A549 (cell line): ENCODE measurements around the gene KCNV2. TPM values are rescaled to one million over a fixed set of nuclear protein-coding genes. Genes with fewer than 3 reads are reported as not detected.

ENCODE experiments used
- ATAC-seq, 2 experiments: fragments of 200-7000 bp in 1 of 2; fragments of >200 bp in 1 of 2; cut with Nextera tagmentation in 1 of 2; cut with Tn5 transposase in 1 of 2; 3 replicates each; pipeline versions ENCODE4 v1.8.0 to v1.9.1; 2018 to 2020; ENCODE audit warnings: mild to moderate bottlenecking in 1 of 2, moderate library complexity in 1 of 2
- CTCF ChIA-PET: fragments of 300-600 bp; sonication (Branson Sonifier 250); formaldehyde crosslinking; extraction: SDS; loops from one replicate; lab custom pipeline; 2021; ENCODE audit warnings: antibody characterized with exemption, inconsistent platforms; lab: Yijun Ruan, JAX
- POLR2A ChIA-PET: fragments of 350-600 bp; formaldehyde crosslinking; extraction: SDS; loops from one replicate; lab custom pipeline; 2021; ENCODE audit warnings: antibody characterized with exemption, inconsistent platforms; lab: Yijun Ruan, JAX
- DNase-seq, 2 experiments: peaks; one replicate each; pipeline versions ENCODE4 v3.0.0 to v3.0.0-alpha.2; 2011 to 2016; ENCODE audit warnings: low read depth in 1 of 2, low spot score in 1 of 2
- FAIRE-seq: peaks from 2 replicates; lab custom pipeline; 2011; peaks lifted over from hg19 to GRCh38; lab: Jason Lieb, UNC
- H3K27ac ChIP-seq, 2 experiments: fragments of >200 bp; sonication (Bioruptor Twin); formaldehyde crosslinking; 3 replicates each; pipeline ENCODE4 v1.5.1; 2016 to 2017
- H3K4me1 ChIP-seq: fragments of >200 bp; sonication (Bioruptor Twin); formaldehyde crosslinking; 3 replicates; pipeline ENCODE4 v1.6.1; 2016
- H3K4me2 ChIP-seq: fragments of >200 bp; sonication (Bioruptor Twin); formaldehyde crosslinking; 3 replicates; pipeline ENCODE4 v1.6.1; 2016
- H3K4me3 ChIP-seq: fragments of >200 bp; sonication (Bioruptor Twin); formaldehyde crosslinking; 3 replicates; pipeline ENCODE4 v1.5.1; 2016
- H3K9me3 ChIP-seq: fragments of >200 bp; sonication (Bioruptor Twin); formaldehyde crosslinking; 3 replicates; pipeline ENCODE4 v1.6.1; 2016
- CBX8 ChIP-seq: fragments of 200-600 bp; sonication (generic); IDR thresholded peaks from 2 replicates; pipeline ENCODE4 v1.6.1; 2016
- CEBPB ChIP-seq, 2 experiments: fragments of >200 bp in 1 of 2; sonication (Bioruptor Twin) in 1 of 2; formaldehyde crosslinking in 1 of 2; IDR thresholded peaks; 2 replicates each; pipeline ENCODE4 v1.6.1; 2012 to 2016
- CHD2 ChIP-seq: fragments of 150-350 bp; IDR thresholded peaks from 2 replicates; pipeline ENCODE4 v1.6.1; 2014; ENCODE audit warnings: low read length; ENCODE audit not compliant: partially characterized antibody
- CTCF ChIP-seq: fragments of >200 bp; sonication (Bioruptor Twin); formaldehyde crosslinking; IDR thresholded peaks from 3 replicates; pipeline ENCODE4 v1.5.1; 2016
- ELK1 ChIP-seq: fragments of 150-350 bp; IDR thresholded peaks from 2 replicates; pipeline ENCODE4 v1.6.1; 2014; ENCODE audit warnings: low read depth, mild to moderate bottlenecking, low read length
- FOSL2 ChIP-seq, 2 experiments: fragments of 450-650 bp in 1 of 2; fragments of >200 bp in 1 of 2; sonication (Bioruptor Twin) in 1 of 2; formaldehyde crosslinking; IDR thresholded peaks; 2 replicates each; pipeline versions ENCODE4 v1.5.0 to v1.6.1; 2016 to 2020; ENCODE audit warnings: mild to moderate bottlenecking in 1 of 2, moderate library complexity in 1 of 2
- FOXS1 ChIP-seq: fragments of 250-450 bp; sonication (Bioruptor Pico); IDR thresholded peaks from 2 replicates; pipeline ENCODE4 v1.5.0; 2020; ENCODE audit warnings: mild to moderate bottlenecking, moderate library complexity
- GATA3 ChIP-seq: IDR thresholded peaks from 2 replicates; pipeline ENCODE4 v1.6.1; 2012; ENCODE audit warnings: borderline replicate concordance
- HDAC2 ChIP-seq: fragments of 200-600 bp; sonication (generic); IDR thresholded peaks from 2 replicates; pipeline ENCODE4 v1.6.1; 2016
- HOXB13 ChIP-seq: fragments of 250-450 bp; sonication (Bioruptor Pico); IDR thresholded peaks from 2 replicates; pipeline ENCODE4 v1.5.0; 2020; ENCODE audit warnings: low read depth, mild to moderate bottlenecking, moderate library complexity
- HOXB5 ChIP-seq: fragments of 250-450 bp; sonication (Bioruptor Pico); IDR thresholded peaks from 2 replicates; pipeline ENCODE4 v1.5.0; 2020; ENCODE audit warnings: mild to moderate bottlenecking, moderate library complexity
- JUN ChIP-seq, 2 experiments: fragments of >200 bp; sonication (Bioruptor Twin); formaldehyde crosslinking; IDR thresholded peaks; 2 replicates in 1 of 2; 3 replicates in 1 of 2; pipeline ENCODE4 v1.6.1; 2016 to 2017
- JUNB ChIP-seq: fragments of >200 bp; sonication (Bioruptor Twin); formaldehyde crosslinking; IDR thresholded peaks from 2 replicates; pipeline ENCODE4 v1.6.1; 2016
- KDM5A ChIP-seq: fragments of 200-600 bp; sonication (generic); IDR thresholded peaks from 2 replicates; pipeline ENCODE4 v1.6.1; 2016; ENCODE audit warnings: antibody characterized with exemption, mild to moderate bottlenecking
- MAZ ChIP-seq: fragments of 150-350 bp; IDR thresholded peaks from 2 replicates; pipeline ENCODE4 v1.6.1; 2014; ENCODE audit warnings: antibody characterized with exemption, low read depth, low read length, borderline replicate concordance
- MYC ChIP-seq: IDR thresholded peaks from 2 replicates; pipeline ENCODE4 v1.6.1; 2012; ENCODE audit warnings: mild to moderate bottlenecking, inconsistent platforms, low read length, improper control_type of control experiment, borderline replicate concordance
- NFE2L2 ChIP-seq: fragments of 150-350 bp; conservative IDR thresholded peaks from 2 replicates; pipeline ENCODE4 v1.6.1; 2014; ENCODE audit warnings: low read length
- NR3C1 ChIP-seq: fragments of >200 bp; sonication (Bioruptor Twin); formaldehyde crosslinking; IDR thresholded peaks from 3 replicates; pipeline ENCODE4 v1.6.1; 2017
- POLR2A ChIP-seq: IDR thresholded peaks from 2 replicates; pipeline ENCODE4 v1.6.1; 2012; ENCODE audit warnings: mild to moderate bottlenecking, low read length
- POLR2AphosphoS2 ChIP-seq: conservative IDR thresholded peaks from 2 replicates; pipeline ENCODE4 v1.6.1; 2012; ENCODE audit warnings: low read length, improper control_type of control experiment, inconsistent platforms
- RFX5 ChIP-seq: fragments of 450-650 bp; IDR thresholded peaks from 2 replicates; pipeline ENCODE4 v1.7.1; 2014; ENCODE audit warnings: antibody characterized with exemption, mild to moderate bottlenecking, moderate library complexity
- SMC3 ChIP-seq: fragments of >200 bp; sonication (Bioruptor Twin); formaldehyde crosslinking; IDR thresholded peaks from 3 replicates; pipeline ENCODE4 v1.6.1; 2018; ENCODE audit warnings: inconsistent platforms
- SREBF2 ChIP-seq: fragments of 450-650 bp; IDR thresholded peaks from 2 replicates; pipeline ENCODE4 v1.6.1; 2014; ENCODE audit warnings: mild to moderate bottlenecking, moderate library complexity
- TFCP2L1 ChIP-seq: fragments of 250-450 bp; sonication (Bioruptor Pico); IDR thresholded peaks from 2 replicates; pipeline ENCODE4 v1.5.0; 2021; ENCODE audit warnings: mild to moderate bottlenecking
- ZNF302 ChIP-seq: fragments of 250-450 bp; sonication (Bioruptor Pico); IDR thresholded peaks from 2 replicates; pipeline ENCODE4 v1.9.0; 2021; ENCODE audit warnings: inconsistent platforms, mild to moderate bottlenecking, moderate library complexity
- ZSCAN20 ChIP-seq: fragments of 250-450 bp; sonication (Bioruptor Pico); IDR thresholded peaks from 2 replicates; pipeline ENCODE4 v1.8.0; 2022; ENCODE audit warnings: mild to moderate bottlenecking, moderate library complexity
- WGBS: methylation state at CpG from one replicate; pipeline ENCODE4 v1.1.6; 2017; ENCODE audit errors: missing lambda C conversion rate; 5-methylcytosine and 5-hydroxymethylcytosine counted together
- polyA plus RNA-seq, 4 experiments: library from polyadenylated mRNA; depleted of rRNA in 3 of 4; stranded (reverse); fragments of >200 nt; fragmentation: RNase III in 1 of 4; extraction: RNeasy Plus Mini Kit Qiagen cat#74134 plus additional on column Dnase treatment in 1 of 4; gene quantifications; 2 replicates in 3 of 4; 3 replicates in 1 of 4; pipeline ENCODE4 v1.2.3, GENCODE V29; 2011 to 2017

The KCNV2 gene
- polyA plus RNA-seq, 2 of the 4 experiments (the other 2 are of a cell fraction): not detected

GRCh38 chr9:2725126-2725525, 7.8 kb downstream of the KCNV2 start:
- Histone ChIP-seq H3K4me3 (no peak overlapping the region), H3K27ac (no peak overlapping the region), H3K4me1 (peaks cover 43% of the 10 kb centered on the region), H3K9me3 (no peaks in the 10 kb centered on the region), H3K4me2 (no peak overlapping the region)
- CTCF ChIA-PET: interaction anchor here (1.1 to 1.2 kb wide), 2 partner anchors 15 to 593 kb away, joined by 3 to 4 read pairs; no protein-coding TSS in a partner anchor
- POLR2A ChIA-PET: no interaction called here
- FAIRE-seq (no peak), ATAC-seq (no peak), DNase-seq (no peak)
- WGBS: 93% methylated on average over 4 of the region's 4 CpGs
- TF ChIP-seq GATA3 (no peak), NR3C1 (no peak), ZNF302 (no peak), CEBPB (IDR thresholded peaks at IDR 0.05) (no peak), FOXS1 (CRISPR knock-in tag) (no peak), JUNB (no peak), HOXB13 (CRISPR knock-in tag) (no peak), SREBF2 (no peak), MAZ (no peak), TFCP2L1 (CRISPR knock-in tag) (no peak), ZSCAN20 (CRISPR knock-in tag) (no peak), POLR2AphosphoS2 (no peak), ELK1 (no peak), POLR2A (no peak), CHD2 (no peak), SMC3 (no peak), JUN (IDR thresholded peaks at IDR 0.05) (no peak), NFE2L2 (no peak), MYC (no peak), RFX5 (no peak)

DNA sequence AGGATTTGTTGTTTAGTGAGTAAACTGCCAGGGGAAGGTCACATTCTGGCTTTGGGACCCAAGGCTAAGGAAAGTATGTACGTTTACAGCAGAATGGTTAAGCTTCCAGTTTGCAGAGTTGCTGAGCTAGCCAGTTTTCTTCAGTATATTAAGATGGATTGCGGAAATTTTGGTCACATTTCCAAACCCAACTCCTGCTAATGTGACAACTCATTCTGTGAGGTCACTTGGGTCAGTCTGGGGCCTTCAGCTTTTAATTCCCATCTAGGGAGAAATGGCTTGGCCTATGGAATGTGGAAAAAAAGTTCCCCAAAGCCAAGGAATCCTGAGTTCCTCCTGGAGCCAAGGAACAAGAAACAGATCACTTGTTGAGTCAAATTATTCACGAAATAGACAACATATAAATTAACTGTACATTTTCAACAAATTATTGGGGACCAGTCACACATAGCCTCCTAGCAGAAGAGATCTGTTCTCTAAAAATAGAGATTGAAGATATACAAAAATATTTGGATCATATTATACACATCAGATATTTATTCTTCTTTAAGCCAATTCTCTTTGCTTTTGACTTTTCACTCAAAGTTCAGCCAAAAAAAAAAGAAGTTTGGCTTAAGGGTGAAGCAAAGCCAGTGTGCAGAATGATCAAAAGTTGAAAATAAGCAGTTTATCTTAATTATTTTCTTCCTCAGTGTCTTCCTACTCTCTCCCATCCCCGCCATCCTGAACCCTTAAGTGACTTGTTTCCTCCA, 8.8 kb downstream of the KCNV2 start:
- ChIA-PET POLR2A (no interaction called here), CTCF (no interaction called here)
- ATAC-seq (no peak), FAIRE-seq (no peak), DNase-seq (no peak)
- Histone ChIP-seq H3K9me3 (no peaks in the 10 kb centered on the region), H3K27ac (no peak overlapping the region), H3K4me2 (no peak overlapping the region), H3K4me3 (no peak overlapping the region), H3K4me1 (peaks cover 34% of the 10 kb centered on the region)
- 92% methylated on average over 4 of the region's 4 CpGs for WGBS
- TF ChIP-seq JUNB: no peak
- TF ChIP-seq POLR2AphosphoS2: no peak
- TF ChIP-seq NR3C1: no peak
- TF ChIP-seq SREBF2: no peak
- no peak for TF ChIP-seq CBX8
- TF ChIP-seq CEBPB (IDR thresholded peaks at IDR 0.05): no peak
- no peak for TF ChIP-seq JUN (IDR thresholded peaks at IDR 0.05)
- TF ChIP-seq CTCF: no peak
- TF ChIP-seq HOXB5: no peak
- no peak for TF ChIP-seq KDM5A
- TF ChIP-seq SMC3: no peak
- no peak for TF ChIP-seq HDAC2
- no peak for TF ChIP-seq FOSL2 (IDR thresholded peaks at IDR 0.05)
- TF ChIP-seq FOSL2 (CRISPR knock-in tag; IDR thresholded peaks at IDR 0.05): no peak
- TF ChIP-seq GATA3: no peak
- TF ChIP-seq MYC: no peak
